Measurements from ENCODE around the gene SNAI1. TPM values are rescaled to one million over a fixed set of nuclear protein-coding genes. Genes with fewer than 3 reads are reported as not detected.

SNAI1 gene
- total RNA-seq, 1 donor from 2014 or later: 9.7 TPM

GRCh38 chr20:50020288-50020687 is 37.5 kb downstream of the SNAI1 start:
- peaks cover 10% of the 10 kb centered on the region for H3K4me1 Mint-ChIP-seq
- H3K27me3 Mint-ChIP-seq (ENCODE audit: low read depth): no peaks in the 10 kb centered on the region
- TF ChIP-seq, protein P1, sequence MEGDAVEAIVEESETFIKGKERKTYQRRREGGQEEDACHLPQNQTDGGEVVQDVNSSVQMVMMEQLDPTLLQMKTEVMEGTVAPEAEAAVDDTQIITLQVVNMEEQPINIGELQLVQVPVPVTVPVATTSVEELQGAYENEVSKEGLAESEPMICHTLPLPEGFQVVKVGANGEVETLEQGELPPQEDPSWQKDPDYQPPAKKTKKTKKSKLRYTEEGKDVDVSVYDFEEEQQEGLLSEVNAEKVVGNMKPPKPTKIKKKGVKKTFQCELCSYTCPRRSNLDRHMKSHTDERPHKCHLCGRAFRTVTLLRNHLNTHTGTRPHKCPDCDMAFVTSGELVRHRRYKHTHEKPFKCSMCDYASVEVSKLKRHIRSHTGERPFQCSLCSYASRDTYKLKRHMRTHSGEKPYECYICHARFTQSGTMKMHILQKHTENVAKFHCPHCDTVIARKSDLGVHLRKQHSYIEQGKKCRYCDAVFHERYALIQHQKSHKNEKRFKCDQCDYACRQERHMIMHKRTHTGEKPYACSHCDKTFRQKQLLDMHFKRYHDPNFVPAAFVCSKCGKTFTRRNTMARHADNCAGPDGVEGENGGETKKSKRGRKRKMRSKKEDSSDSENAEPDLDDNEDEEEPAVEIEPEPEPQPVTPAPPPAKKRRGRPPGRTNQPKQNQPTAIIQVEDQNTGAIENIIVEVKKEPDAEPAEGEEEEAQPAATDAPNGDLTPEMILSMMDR (IDR thresholded peaks at IDR 0.05; ENCODE audit: unreplicated experiment): no peak
- no peaks in the 10 kb centered on the region for H3K9me3 Mint-ChIP-seq
- no peak overlapping the region for H3K4me3 Mint-ChIP-seq
- no peak for DNase-seq (ENCODE audit: low spot score in 2 of 2, unreplicated experiment in 2 of 2)
- no peaks in the 10 kb centered on the region for H3K36me3 Mint-ChIP-seq
- no peak overlapping the region for H3K27ac Mint-ChIP-seq

- Mint-ChIP-seq H3K4me1 (peaks cover 3% of the 10 kb centered on the region), H3K27me3 (ENCODE audit: low read depth) (no peaks in the 10 kb centered on the region), H3K36me3 (no peaks in the 10 kb centered on the region), H3K4me3 (no peak overlapping the region), H3K27ac (no peak overlapping the region), H3K9me3 (no peaks in the 10 kb centered on the region)
- TF ChIP-seq, protein P1 (IDR thresholded peaks at IDR 0.05; ENCODE audit: unreplicated experiment): no peak
- DNase-seq (ENCODE audit: low spot score in 2 of 2, unreplicated experiment in 2 of 2): no peak
Observed at GRCh38 chr20:50022676-50023075, 39.9 kb downstream of the SNAI1 start.

DNA sequence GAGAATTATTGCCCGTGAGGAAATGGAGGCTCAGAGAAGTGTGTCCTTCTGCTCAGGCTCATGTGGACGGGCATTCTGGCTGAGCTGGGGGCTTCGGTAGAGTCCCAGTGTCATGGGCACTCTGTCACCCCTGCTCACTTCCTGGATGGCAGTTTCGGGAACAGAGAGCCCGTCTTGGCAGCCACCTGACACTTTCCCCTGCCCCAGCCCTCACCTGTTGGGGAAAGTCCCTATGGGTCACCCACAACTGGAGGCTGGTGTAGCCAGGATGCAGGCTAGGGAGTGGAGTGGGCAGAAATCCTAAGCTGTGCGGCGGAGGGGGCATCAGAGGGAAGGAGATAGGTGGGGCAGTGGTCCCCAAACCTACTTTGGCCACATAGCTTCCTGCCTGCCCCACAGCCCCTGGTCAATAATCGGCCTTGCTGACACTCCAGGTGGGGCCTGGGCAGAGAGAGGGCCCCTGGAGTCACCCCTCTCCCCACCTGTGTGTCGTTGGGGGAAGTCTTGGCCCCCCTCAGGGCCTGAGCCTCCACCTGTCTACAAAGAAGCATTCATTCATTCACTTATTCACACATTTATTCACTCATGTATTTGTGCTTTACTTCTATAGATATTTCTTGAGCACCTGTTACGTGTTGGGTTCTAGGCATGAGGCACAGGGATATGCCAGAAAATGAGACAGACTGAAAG is 40.5 kb downstream of the SNAI1 start:
- TF ChIP-seq, protein P1 (IDR thresholded peaks at IDR 0.05; ENCODE audit: unreplicated experiment): no peak
- H3K27ac Mint-ChIP-seq: no peak overlapping the region
- DNase-seq (ENCODE audit: low spot score in 2 of 2, unreplicated experiment in 2 of 2): no peak
- no peaks in the 10 kb centered on the region for H3K9me3 Mint-ChIP-seq
- H3K4me1 Mint-ChIP-seq: peaks cover 5% of the 10 kb centered on the region
- H3K4me3 Mint-ChIP-seq: no peak overlapping the region
- H3K36me3 Mint-ChIP-seq: no peaks in the 10 kb centered on the region
- no peaks in the 10 kb centered on the region for H3K27me3 Mint-ChIP-seq (ENCODE audit: low read depth)

GRCh38 chr20:50026746-50027575 is 44.2 kb downstream of the SNAI1 start:
- Mint-ChIP-seq H3K4me3 (no peak overlapping the region), H3K27ac (peak overlapping the region; percentile 48), H3K9me3 (no peaks in the 10 kb centered on the region)

DNA sequence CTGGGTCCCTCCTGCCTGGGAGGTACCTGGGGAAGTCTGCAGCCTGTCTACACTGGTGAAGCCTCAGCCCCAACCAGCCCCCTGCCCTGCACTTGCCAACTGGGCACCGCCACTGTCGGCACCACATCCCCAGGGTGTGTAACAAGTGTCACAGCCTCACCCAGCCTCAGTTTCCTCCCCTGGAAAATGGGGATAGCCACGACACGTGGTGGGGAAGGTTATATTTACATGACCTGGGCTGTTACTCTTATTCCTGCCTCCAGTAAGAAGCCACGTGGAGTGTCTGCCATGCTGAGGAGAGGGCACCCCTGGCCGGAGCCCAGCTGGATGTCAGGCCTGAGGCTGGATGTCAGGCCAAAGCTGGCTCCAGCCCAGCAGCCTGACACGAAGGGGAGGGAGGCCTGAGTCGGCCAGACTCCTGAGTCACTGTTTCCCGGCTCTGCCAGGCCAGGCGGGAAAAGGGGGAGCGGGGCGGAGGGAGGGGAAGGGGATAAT is 44.9 kb downstream of the SNAI1 start:
- peaks cover 12% of the 10 kb centered on the region for H3K4me1 Mint-ChIP-seq
- TF ChIP-seq, protein P1 (IDR thresholded peaks at IDR 0.05; ENCODE audit: unreplicated experiment): no peak
- H3K4me3 Mint-ChIP-seq: no peak overlapping the region
- no peak for DNase-seq (ENCODE audit: low spot score in 2 of 2, unreplicated experiment in 2 of 2)
- H3K27ac Mint-ChIP-seq: peak overlapping the region; percentile 69
- H3K9me3 Mint-ChIP-seq: no peaks in the 10 kb centered on the region
- H3K36me3 Mint-ChIP-seq: no peaks in the 10 kb centered on the region
- no peaks in the 10 kb centered on the region for H3K27me3 Mint-ChIP-seq (ENCODE audit: low read depth)

More at GRCh38 chr20:50026746-50027575, 44.2 kb downstream of the SNAI1 start:
- no peak for DNase-seq (ENCODE audit: low spot score in 2 of 2, unreplicated experiment in 2 of 2)
- Mint-ChIP-seq H3K36me3 (no peaks in the 10 kb centered on the region), H3K27me3 (ENCODE audit: low read depth) (no peaks in the 10 kb centered on the region), H3K4me1 (peaks cover 12% of the 10 kb centered on the region)
- TF ChIP-seq, protein P1 (IDR thresholded peaks at IDR 0.05; ENCODE audit: unreplicated experiment): no peak
